Adrenal gland (tissue), 5 donors: ENCODE data around the gene SP6.

ENCODE experiments used
- CTCF ChIP-seq, 6 experiments: fragments of 450-650 bp in 4 of 6; fragments of 200-600 bp in 2 of 6; sonication (generic) in 1 of 6; IDR thresholded peaks; 1 replicate in 5 of 6; 2 replicates in 1 of 6; pipeline versions ENCODE4 v1.5.1 to v1.8.0; 2016 to 2021; ENCODE audit warnings: antibody characterized with exemption in 6 of 6, mild to moderate bottlenecking in 2 of 6, moderate library complexity in 1 of 6
- POLR2A ChIP-seq, 2 donors: fragments of 450-650 bp; IDR thresholded peaks; one replicate each; pipeline ENCODE4 v1.6.1; 2017; ENCODE audit warnings: antibody characterized with exemption in 2 of 2, mild to moderate bottlenecking in 2 of 2, moderate library complexity in 1 of 2
- donor health status: DM: no; HTN: no; CAD: no.

- TF ChIP-seq CTCF (IDR thresholded peaks at IDR 0.05) (no peak), POLR2A (IDR thresholded peaks at IDR 0.05) (no peak)
These were observed 13.4 kb downstream of the SP6 start for GRCh38 chr17:47837401-47838039.
